NT2/D1 (cell line): ENCODE data around the gene DDX11.
"Not testable (repeated sequence)": the region's sequence is repeated elsewhere in the genome, so short reads cannot be mapped to it uniquely, and the experiment has no call there.

Experiments used
- YY1 ChIP-seq: IDR thresholded peaks from 2 replicates; pipeline ENCODE4 v1.6.1; 2011; ENCODE audit not compliant: insufficient read length, insufficient read depth
- ZNF274 ChIP-seq: IDR thresholded peaks from 2 replicates; pipeline ENCODE4 v1.6.1; 2011; ENCODE audit warnings: mild to moderate bottlenecking, low read depth, low read length

DNA sequence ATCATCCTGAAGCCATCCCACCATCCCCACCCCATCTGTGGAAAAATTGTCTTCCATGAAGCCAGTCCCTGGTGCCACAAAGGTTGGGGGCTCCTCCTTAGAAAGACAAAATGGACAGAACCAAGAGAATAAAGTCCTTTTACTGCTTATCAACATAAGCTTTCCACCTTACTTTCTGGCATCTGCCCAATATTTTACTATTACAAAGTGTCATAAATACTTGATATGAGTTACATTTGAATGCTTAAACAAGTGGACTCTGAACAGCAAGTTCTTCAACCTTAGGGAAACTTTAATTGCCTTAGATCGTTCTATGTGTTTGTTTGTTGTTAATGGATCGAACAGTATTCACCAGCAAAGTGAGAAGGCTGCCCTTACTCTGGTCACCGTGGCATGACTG is 73.8 kb downstream of the DDX11 start:
- TF ChIP-seq YY1, ZNF274: not testable (repeated sequence)
